GM19324 (cell line): ENCODE results near the gene LAMB4.

Experiments used
- ATAC-seq: cut with Tn5 transposase; IDR thresholded peaks from one replicate; pipeline ENCODE4 v1.9.1; 2021; ENCODE audit warnings: mild to moderate bottlenecking, moderate library complexity; ENCODE audit not compliant: unreplicated experiment, low FRiP score

LAMB4 gene

DNA sequence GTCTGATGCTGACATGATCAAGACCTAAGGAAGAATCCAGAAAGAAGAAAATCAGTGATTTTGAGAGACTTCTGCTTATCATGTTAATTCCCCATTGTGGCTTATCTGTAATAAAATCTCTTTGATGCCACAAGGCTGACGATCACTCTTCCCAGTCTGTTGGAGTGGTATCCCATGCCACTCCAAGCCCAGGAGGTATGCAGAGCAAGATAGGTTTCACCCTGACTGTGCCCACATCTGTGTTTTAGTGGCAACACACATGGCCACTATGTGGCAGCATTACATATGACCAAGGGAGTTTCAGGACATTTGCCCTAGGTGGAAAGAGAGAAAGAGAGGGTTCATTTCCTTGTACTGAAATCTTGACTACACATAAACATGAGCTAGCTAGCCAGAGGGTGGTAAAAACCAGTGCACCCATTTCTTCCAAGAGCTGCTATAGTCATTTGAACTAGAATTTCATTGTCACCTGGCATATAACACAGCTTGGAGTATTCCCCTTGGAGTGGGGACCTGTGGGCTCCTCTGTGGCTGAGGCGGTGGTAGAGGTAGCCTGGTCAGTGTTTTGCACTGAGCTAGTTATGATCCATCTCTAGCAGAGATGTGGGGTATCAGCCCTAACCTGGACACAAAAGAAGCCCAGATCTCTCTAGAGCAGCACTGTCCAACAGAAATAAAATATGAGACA lies 20.8 kb downstream of the LAMB4 start:
- peak; percentile 59 for ATAC-seq

GRCh38 chr7:108108131-108108530 lies 22.0 kb downstream of the LAMB4 start:
- no peak for ATAC-seq

- no peak for ATAC-seq
Observed at GRCh38 chr7:108104324-108104723, 25.8 kb downstream of the LAMB4 start.

DNA sequence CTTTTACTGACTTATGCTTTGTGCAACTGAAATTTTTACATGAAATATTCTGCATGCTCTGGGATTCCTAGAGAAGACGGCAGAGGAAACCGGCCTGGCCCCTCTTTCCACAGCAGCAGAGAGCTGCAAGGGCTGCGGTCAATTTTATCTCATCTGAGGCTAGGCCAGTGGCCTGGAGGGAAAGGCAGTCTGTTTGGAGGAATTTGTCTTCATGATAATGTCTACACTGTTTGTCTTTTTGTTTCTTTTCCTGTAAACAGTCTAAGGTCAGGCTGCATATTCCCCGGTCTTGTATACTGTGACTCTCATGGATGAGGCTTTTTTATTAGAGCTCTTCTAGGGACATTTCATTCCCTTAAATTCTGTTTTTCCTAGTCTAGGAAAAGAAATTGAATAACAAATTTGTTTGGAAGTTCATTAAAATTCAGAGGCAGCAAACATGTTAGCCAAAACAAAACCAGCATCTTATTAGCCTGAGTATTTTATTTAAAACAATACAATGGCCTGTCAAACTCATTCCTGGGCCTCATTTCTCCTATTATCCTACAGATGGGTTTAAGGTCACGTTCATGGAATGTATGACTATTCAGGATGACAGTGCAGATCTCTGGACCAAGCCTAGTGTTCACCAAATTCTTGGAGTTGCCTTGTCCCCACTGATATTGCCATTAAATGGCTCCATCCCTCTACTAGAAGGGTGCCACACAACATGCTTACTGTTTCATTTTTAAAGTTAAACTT lies 26.4 kb downstream of the LAMB4 start:
- ATAC-seq: no peak

- no peak for ATAC-seq
Observed at GRCh38 chr7:108102671-108103312, 27.4 kb downstream of the LAMB4 start.

DNA sequence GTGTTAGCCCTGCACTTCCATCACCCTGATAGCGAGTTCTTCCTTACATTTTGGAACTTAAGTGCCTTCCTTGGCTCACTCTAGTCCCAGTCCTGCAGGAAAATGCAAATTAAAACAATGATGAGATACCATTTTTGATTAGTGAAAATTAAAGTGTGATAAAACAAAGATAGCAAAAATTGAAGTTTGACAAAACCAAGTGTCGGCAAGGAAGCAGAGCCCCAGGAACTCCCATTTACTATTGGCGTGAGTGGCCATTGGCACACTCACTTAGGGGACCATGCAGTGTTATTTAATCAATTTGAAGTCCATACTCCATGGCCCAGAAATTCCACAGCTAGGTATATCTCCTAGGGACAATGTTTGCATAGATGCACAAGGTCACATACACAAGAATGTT lies 28.4 kb downstream of the LAMB4 start:
- no peak for ATAC-seq

GRCh38 chr7:108099713-108100112 lies 30.4 kb downstream of the LAMB4 start:
- ATAC-seq: no peak

DNA sequence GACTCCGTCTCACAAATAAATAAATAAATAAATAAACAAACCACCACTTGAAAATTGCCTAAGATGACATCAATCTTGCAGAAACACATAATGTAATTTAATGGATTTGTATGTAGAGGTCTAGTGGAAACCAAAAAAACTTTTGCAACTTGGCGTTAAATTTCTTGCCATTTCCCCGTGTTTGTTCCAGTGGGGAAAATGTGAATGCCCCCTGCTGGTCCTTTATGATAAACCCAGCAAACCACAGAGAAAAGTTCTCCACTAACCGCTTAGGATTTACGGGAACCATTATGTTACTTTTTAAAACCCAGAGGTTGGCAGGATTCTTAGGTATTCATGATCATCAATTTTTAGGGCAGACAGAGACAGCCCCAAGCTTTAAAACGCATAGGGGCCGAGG lies 32.5 kb downstream of the LAMB4 start:
- no peak for ATAC-seq

DNA sequence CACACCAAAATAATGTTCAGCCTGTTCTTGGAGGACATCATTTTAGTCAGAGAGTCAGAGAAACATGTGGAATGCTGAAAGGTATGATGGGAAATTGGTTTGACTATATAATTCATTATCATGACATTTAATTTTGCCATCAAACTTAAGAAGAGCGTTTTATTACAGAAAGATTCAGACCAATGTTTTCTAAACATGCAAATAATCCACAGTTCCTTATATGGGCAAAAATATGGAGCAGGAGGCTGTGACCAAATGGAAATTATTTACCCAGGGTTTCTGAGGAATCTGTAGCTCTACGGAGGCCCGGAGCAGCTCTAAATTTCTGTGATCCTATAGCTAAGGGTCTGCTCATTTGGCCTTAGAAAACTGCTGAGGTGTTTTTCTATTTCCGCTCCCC lies 33.2 kb downstream of the LAMB4 start:
- ATAC-seq: no peak

DNA sequence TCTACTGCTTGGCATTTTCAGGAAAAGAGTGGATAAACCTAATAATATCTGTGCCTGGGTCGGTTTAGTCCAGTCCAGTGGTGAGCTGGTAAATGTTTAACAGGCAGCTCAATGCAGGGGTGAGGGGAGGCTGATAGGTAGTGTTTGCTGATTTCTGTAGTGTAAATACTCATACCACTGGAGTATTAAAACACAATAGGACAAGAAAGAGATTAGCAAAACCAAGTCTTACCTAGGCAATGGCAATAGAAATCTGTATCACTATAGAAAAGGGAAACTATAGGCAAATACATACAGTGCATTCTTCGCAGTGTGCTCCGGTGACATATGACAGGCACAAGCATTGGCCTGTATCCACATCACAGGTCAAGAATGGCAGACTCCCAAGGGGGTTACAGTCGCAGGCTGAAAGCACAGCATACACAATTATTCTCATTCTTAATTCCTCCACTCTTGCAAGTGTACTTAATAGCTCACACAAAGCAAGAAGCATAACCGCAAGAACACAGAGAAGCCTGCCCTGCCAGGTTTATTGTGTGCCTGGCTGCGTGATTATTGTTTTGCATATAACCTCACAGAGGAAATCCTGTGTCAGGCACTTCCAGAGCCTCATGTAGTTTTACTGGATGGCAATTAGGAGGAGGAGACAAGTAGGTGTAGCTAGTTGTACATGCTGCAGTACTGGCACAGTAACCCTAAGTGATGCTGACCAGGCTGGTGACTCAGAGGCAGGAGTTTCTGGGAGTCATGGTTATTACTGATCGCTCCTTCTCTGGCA lies 35.0 kb downstream of the LAMB4 start:
- ATAC-seq: no peak

GRCh38 chr7:108094346-108094745 lies 35.8 kb downstream of the LAMB4 start:
- ATAC-seq: no peak

GRCh38 chr7:108093851-108094331 lies 36.3 kb downstream of the LAMB4 start:
- no peak for ATAC-seq

- no peak for ATAC-seq
Observed at GRCh38 chr7:108093341-108093740, 36.8 kb downstream of the LAMB4 start.

GRCh38 chr7:108091461-108091831 lies 38.7 kb downstream of the LAMB4 start:
- ATAC-seq: no peak

GRCh38 chr7:108090791-108091460 lies 39.2 kb downstream of the LAMB4 start:
- no peak for ATAC-seq

- ATAC-seq: no peak
Observed at GRCh38 chr7:108089381-108089780, 40.8 kb downstream of the LAMB4 start.

DNA sequence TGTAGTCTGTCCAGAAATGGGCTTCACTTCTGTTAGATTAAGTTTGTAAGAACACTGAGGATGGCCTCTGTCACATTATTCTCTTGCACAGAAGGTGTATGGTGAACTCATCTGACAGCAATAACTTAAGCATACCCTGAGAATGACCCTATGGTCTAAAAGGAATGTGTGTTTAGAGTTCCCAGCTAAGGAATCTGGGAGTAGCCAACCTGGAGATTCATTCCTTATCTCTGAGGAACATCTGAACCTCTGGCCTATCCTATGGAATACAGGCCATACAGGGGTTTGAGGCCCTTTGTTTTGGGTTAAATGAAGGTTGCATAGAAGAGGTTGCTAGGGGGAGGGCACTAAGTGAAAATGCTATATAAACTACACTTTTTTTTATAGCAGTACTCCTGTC lies 41.4 kb downstream of the LAMB4 start:
- ATAC-seq: no peak

DNA sequence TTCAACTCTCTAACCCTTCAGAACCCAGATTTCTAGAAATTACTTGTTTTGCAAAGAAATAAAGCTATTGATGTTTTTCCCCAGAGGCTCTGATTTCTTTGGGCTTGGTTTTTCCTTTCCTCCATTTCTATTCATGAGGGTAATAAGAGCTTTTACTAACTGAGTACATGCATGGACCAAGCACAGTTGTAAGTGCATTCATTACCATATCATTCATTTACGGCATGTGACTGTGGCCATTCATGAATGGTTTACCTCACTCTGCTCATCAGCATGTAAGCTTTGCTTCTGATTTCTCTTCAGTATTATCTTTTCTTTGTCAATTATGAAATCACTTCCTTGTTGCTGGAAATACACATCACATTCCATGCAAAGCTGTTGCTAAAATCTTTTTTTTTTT lies 42.4 kb downstream of the LAMB4 start:
- no peak for ATAC-seq

- no peak for ATAC-seq
Observed at GRCh38 chr7:108086962-108087361, 43.2 kb downstream of the LAMB4 start.

DNA sequence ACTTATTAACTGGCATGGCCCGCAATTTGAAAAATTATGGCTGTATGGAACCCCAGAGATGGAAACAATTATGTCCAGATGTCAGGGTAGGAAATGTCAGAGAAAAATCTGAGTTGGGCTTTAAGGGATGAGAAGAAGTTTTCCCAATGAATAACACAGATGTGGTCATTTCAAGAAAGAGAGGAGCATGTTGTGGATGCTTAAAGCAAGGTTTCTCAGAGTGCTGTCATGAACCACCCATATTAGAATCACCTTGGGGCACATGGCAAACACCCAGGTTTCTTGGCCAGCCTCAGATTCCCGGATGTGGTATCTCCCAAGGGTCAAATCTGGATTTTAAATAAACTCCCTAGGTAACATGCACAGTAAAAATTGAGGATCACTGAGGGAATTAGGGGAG lies 43.6 kb downstream of the LAMB4 start:
- ATAC-seq: no peak
